WERI-Rb-1 (cell line): Measurements from ENCODE around the gene TPGS1.

Experiments used
- DNase-seq: peaks from one replicate; pipeline ENCODE4 v3.0.0-alpha.2; 2020
- H3K27ac ChIP-seq: fragments of 250-450 bp; sonication (Bioruptor Pico); 2 replicates; pipeline ENCODE4 v1.5.1; 2020; ENCODE audit warnings: mild to moderate bottlenecking, moderate library complexity
- H3K27me3 ChIP-seq: fragments of 250-450 bp; sonication (Bioruptor Pico); 2 replicates; pipeline ENCODE4 v1.5.1; 2021; ENCODE audit warnings: mild to moderate bottlenecking, low read depth, moderate library complexity; ENCODE audit not compliant: insufficient read depth, severe bottlenecking
- H3K36me3 ChIP-seq: fragments of 250-450 bp; sonication (Bioruptor Pico); 2 replicates; pipeline ENCODE4 v1.5.1; 2020; ENCODE audit warnings: mild to moderate bottlenecking, moderate library complexity
- H3K4me3 ChIP-seq: 2 replicates; pipeline ENCODE4 v1.5.1; 2011; ENCODE audit warnings: low read depth, mild to moderate bottlenecking, control low read depth, low read length
- H3K9me3 ChIP-seq: fragments of 250-450 bp; sonication (Bioruptor Pico); 2 replicates; pipeline ENCODE4 v1.5.1; 2021; ENCODE audit warnings: mild to moderate bottlenecking, moderate library complexity; ENCODE audit not compliant: severe bottlenecking
- TF ChIP-seq, protein P1 (sequence below): IDR thresholded peaks from 2 replicates; pipeline ENCODE4 v1.5.1; 2011; ENCODE audit warnings: low read depth, mild to moderate bottlenecking, control low read depth, inconsistent platforms, low read length

The TPGS1 gene

DNA sequence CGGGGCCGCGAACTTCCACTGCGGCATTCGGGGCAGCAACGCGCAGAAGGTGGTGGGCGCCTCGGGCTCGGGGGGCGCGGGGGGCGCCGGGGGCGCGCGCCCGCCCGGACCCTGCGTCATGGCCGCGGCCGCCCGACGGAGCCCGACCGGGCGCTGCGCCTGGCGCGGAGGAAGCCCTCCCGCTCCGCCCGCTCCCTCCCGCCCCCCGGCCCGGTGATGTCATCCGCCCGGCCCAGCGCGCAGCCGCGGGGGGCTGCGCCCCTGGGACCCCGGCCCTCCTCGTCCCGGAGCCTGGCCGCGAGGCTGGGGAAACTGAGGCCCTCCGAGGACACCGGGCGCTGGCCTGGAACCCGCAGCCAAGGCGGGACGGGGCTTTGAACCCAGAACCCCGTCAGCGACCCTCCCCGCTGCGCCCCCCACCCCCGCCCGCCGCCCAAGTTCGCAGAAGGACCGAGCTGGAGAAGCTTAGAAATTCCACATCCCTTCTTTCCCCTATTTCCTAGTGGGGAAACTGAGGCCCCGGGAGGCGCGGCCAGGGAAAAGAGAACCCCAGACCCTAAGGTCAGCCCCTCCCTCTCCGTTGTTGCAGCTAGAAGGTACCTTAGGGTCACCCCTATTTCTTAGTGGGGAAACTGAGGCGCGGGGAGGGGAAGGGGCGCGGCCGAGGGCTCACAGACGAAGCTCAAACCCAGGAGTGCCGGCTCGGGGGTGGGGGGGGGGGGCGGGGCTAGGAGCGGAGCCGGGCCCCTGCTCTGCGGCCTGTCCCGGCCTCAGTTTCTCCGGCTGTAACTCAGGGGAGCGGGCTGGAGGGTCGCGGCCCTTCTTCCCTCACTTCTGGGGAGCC is 46.2 kb upstream of the TPGS1 start, which contains the start of gene SHC2:
Gene SHC2 (minus strand): TSS at position 157 of the 844 bp plus-strand sequence. CDS start 37 bp downstream, at position 120.
- Histone ChIP-seq H3K36me3 (peaks cover under 1% of the 10 kb centered on the region; the same call in 1 of the 2 replicates), H3K4me3 (peak within 1 kb of the TSS; percentile 70), H3K27me3 (no peaks in the 10 kb centered on the region), H3K27ac (peak within 1 kb of the TSS; percentile 86), H3K9me3 (no peaks in the 10 kb centered on the region)
- TF ChIP-seq, protein P1, sequence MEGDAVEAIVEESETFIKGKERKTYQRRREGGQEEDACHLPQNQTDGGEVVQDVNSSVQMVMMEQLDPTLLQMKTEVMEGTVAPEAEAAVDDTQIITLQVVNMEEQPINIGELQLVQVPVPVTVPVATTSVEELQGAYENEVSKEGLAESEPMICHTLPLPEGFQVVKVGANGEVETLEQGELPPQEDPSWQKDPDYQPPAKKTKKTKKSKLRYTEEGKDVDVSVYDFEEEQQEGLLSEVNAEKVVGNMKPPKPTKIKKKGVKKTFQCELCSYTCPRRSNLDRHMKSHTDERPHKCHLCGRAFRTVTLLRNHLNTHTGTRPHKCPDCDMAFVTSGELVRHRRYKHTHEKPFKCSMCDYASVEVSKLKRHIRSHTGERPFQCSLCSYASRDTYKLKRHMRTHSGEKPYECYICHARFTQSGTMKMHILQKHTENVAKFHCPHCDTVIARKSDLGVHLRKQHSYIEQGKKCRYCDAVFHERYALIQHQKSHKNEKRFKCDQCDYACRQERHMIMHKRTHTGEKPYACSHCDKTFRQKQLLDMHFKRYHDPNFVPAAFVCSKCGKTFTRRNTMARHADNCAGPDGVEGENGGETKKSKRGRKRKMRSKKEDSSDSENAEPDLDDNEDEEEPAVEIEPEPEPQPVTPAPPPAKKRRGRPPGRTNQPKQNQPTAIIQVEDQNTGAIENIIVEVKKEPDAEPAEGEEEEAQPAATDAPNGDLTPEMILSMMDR: no peak
- peak; percentile 47 for DNase-seq

DNA sequence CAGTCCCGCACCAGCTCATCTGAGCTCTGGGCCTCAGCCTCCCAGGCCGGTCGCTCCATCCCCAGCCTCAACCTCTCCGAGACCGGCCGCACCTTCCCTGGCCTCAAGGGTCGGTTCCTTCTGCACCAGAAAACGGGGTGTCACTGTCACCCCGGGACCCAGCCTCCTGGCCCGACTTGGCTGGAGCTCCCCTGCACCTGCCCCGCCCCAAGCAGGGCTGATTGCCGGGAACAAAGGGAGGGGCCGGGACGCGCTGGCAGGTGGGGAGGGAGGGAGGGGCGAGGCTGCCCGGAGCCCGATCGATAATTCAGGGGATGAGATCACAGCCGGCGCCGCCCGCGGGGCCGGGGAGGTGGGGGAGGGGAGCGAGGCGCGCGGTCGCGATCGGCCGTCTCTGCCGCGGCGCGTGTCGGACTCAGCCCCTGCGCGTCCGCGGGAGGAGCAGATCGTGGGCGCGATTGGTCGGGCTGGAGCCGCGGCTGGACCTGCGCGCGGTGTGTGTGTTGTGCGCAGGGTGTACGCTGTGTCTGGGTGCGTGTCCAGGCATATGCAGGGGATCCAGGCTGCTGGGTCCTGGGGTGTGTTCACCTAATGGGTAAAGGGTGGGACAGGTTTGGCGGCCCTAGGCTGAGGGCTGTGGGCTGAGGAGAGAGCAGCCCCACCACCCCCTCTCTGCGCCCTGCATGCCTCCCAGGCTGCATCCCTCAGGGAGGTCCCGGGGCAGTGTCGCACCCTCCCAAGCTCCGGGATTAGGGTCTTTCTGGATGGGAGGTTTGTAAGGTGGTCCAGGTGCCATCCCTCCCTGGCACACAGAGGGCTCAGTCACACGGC is 45.4 kb upstream of the TPGS1 start:
- Histone ChIP-seq H3K27me3 (no peaks in the 10 kb centered on the region), H3K27ac (peak overlapping the region; percentile 73), H3K4me3 (peak overlapping the region; percentile 67), H3K36me3 (no peaks in the 10 kb centered on the region; the same call in 1 of the 2 replicates), H3K9me3 (no peaks in the 10 kb centered on the region)
- DNase-seq: peak; percentile 91
- TF ChIP-seq, protein P1: no peak

DNA sequence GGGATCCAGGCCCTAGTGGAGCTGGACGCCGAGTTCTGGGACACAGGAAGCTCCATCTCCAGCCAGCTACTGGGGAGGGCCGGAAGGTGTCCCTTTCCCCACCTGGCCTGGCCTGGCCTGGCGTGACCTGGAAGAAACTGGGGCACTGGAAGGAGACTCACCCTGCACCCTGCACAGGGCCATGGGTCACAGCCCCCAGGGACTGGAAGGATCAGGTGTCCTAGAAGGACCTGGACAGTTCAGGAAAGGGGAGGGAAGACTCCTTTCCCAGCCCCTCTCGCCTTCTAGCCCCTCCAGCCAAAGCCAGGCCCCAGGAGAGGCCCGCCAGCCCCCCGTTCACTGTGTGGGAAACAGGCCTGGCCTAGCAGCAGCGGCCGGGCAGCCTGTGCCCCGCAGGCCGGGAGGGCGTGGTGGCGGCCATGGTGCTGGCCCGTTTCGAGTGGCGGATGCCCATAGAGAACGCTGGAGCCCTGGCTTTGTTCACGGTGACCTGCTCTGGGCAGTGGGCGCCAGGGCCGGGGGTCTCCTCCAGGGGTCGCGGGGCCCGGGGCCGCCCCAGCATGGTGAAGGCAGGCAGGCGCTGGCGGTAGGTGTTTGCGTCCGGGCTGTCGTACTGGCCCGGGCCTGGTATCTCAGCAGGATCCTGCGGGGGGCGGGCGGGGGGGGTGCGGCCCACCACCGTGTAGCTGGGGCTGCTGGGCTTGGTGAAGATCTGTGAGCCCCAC is 43.7 kb upstream of the TPGS1 start:
- TF ChIP-seq, protein P1: no peak
- Histone ChIP-seq H3K9me3 (no peaks in the 10 kb centered on the region), H3K27me3 (no peaks in the 10 kb centered on the region), H3K27ac (no peak overlapping the region), H3K4me3 (no peak overlapping the region), H3K36me3 (no peaks in the 10 kb centered on the region)
- no peak for DNase-seq

DNA sequence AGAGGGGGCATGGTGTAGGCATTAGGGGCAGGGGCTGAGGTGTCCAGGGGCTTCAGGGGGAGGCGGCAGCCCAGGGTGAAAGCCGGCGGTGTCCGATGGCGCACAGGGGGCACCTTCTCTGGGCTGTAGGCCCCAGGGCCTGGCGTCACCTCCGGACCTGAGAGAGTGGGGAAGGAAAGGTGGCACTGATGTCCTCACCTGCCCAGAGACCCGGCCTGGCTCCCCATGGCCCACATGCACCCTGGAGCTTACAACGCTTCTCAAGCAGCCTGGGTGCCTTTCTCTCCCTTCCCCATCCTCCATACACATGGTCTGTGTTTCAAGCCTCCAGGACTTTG is 43.1 kb upstream of the TPGS1 start:
- DNase-seq: no peak
- H3K9me3 ChIP-seq: no peaks in the 10 kb centered on the region
- no peaks in the 10 kb centered on the region for H3K36me3 ChIP-seq
- H3K4me3 ChIP-seq: no peak overlapping the region
- no peak overlapping the region for H3K27ac ChIP-seq
- H3K27me3 ChIP-seq: no peaks in the 10 kb centered on the region
- TF ChIP-seq, protein P1: no peak

DNA sequence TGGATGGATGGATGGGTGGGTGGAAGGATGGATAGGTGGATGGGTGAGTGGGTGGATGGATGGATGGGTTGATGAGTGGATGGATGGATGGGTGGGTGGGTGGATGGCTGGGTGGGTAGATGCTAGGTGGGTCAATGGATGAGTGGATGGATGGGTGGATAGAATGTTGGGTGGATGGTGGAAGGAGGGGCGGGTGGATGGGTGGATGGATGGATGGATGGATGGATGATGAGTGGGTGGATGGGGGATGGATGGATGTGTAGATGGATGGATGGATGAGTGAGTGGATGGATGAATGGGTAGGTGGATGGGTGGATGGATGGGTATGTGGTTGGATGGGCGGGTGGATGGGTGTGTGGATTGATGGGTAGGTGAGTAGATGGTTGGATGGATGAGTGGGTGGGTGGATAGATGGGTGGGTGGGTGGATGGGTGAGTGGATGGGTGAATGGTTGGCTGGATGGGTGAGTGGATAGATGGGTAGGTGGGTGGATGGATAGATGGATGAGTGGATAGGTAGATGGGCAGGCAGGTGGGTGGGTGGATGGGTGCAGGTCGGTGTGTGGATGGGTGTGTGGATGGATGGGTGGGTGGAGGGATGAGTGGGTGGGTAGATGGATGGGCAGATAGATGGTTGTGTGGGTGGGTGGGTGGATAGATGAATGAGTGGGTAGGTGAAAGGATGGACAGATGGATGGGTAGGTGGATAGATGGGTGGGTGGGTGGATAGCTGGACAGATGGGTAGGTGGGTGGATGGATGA is 42.1 kb upstream of the TPGS1 start:
- TF ChIP-seq, protein P1: no peak
- Histone ChIP-seq H3K36me3 (no peaks in the 10 kb centered on the region), H3K27me3 (no peaks in the 10 kb centered on the region), H3K9me3 (no peaks in the 10 kb centered on the region), H3K4me3 (no peak overlapping the region), H3K27ac (no peak overlapping the region)
- DNase-seq: no peak
